ENCODE results near the gene DEF6.

DEF6 gene

DNA sequence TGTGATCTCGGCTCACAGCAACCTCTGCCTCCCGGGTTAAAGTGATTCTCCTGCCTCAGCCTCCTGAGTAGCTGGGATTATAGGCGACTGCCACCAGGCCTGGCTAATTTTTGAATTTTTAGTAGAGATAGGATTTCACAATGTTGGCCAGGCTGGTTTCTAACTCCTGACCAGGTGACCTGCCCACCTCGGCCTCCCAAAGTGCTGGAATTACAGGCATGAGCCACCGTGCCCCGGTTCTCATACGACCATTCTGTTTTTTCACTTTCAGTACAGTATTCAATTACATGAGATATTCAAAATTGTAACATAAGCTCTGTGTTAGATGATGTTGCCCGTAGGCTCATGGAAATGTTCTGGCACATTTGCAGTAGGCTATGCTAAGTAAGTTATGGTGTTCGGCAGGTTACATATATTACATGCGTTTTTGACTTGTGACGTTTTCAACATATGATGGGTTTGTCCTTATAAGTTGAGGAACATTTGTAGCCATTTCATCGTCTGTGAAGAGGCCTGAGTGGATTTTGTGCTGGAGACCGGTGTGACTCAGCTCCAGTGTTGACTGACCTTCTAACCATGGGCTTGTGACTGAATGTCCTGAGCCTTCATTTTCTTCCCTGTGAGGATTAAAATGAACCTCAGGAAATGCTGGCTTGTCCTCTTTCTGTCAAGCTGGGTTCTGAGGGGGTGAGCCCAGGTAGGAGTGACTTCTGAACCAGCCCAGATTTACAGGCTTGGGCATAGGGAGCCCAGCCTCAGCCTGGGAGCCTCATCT, 56.9 kb downstream of the DEF6 start:
- DNase-seq: no peak

DNA sequence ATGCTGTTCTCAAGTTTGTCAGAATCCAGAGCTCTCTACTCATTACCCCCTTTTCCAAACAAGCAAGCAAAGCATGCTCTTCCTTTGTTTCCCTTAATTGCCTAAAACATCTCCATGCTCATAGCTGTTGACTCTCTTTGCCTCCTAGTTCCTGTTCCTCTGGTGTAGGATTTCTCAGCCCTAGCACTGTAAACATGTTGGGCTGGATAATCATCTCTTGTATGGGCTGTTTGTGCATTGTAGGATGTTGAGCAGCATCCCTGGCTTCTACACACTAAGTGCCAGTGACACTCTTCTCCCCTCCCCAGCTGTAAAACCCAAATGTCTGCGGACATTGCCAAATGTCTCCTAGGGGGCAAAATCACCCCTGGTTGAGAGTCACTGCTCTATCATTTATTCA, 58.8 kb downstream of the DEF6 start:
- DNase-seq: no peak

DNA sequence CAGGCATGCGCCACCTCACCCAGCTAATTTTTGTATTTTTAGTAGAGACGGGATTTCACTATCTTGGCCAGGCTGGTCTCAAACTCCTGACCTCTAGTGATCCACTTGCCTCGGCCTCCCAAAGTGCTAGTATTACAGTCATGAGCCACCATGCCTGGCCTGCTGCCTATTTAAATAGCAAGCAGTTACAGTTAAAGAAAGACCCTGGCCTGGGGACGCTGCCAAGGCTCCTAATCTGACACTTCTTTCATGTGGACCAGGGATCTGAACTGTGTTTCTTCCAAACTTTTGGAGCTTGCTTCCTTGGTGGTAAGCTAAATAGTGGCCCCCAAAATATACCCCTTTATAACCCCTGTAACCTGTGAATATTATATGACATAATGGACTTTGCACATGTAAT, 60.1 kb downstream of the DEF6 start:
- DNase-seq: no peak

GRCh38 chr6:35358086-35358485, 60.5 kb downstream of the DEF6 start:
- DNase-seq: no peak

- DNase-seq: no peak
Observed at GRCh38 chr6:35359346-35359743, 61.7 kb downstream of the DEF6 start.

DNA sequence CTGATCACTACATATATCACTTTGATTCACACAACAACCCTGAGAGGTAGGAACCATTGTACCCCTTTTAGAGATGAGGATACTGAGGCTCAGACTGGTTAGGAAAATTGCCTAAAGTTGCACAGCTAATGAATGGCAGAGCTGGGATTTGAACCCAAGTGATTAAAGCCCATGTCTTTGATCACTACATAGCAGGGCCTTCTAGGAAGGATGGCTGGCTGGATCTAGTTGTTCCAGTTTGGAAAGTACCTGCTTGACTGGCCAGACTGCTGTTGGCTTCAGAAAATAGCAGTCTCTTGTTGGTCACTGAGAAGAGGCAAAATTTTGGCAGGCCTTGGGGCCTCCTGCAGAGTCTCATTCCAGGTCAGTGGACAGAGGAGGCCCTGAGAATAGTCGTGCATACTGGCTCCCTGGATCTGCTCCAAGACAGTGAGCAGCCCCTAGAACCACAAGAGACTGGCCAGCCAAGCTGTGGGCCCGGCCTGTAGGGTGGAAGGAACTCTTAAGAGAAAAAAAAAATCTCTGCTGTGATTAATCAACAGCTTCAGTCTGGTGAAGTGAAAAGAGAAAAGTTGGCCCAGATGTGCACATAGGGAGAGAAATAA, 62.2 kb downstream of the DEF6 start:
- DNase-seq: no peak

DNA sequence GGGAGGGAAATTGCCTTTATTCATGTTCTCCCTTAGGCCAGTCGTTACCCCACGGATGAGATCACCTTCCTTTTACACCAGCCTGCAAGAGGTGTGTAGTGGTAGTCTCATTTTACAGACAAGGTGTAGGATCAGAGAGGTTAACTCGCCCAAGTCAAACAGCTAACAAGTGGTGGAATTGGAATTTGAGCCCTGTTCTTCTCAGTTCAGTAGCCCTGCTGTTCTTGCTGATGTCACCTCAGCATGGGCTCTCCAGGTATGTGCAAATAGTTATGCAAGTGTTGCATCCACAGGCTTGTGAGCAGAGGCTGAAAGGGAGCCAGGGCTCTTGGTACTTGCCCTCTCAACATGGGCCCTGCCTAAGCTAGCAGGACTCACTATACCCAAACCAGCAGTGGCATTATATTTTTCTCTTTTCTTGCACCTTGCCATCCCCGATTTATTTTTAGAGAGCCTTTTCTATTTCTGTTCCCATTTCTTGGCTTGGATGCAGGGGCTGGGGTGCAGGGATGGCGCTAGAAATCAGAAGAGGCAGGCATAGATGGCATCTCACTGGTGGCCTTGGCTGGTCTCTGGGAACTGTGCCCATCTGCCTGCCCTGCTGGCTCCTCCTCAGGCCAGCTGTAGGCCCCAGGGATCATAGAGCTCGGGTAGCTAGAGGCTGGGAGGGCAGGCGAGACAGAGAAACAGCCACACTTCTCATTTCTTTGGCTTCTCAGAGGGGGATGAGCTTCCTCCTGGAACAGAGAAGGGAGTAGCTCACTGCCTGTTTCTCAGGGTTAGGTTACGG, 62.9 kb downstream of the DEF6 start:
- DNase-seq: no peak

DNA sequence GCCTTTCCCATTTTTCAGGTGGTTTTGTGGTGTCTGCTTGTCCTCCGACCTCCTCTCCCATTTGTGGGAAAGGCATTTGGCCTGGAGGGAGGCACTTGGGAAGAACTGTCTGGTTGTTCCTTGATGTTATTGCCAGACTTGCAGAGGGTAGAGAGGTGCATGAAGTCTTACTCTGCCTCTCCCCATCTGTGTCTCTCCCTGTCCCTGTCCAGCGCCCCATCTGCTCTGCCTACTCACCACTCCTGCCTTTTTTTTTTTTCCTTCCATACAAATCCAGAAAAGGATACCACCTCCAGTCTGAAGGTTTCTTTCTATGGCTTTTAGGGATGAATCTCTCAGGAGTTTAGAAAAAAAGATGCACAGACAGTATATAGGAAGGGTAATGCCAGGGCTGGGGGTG, 64.6 kb downstream of the DEF6 start:
- no peak for DNase-seq

DNA sequence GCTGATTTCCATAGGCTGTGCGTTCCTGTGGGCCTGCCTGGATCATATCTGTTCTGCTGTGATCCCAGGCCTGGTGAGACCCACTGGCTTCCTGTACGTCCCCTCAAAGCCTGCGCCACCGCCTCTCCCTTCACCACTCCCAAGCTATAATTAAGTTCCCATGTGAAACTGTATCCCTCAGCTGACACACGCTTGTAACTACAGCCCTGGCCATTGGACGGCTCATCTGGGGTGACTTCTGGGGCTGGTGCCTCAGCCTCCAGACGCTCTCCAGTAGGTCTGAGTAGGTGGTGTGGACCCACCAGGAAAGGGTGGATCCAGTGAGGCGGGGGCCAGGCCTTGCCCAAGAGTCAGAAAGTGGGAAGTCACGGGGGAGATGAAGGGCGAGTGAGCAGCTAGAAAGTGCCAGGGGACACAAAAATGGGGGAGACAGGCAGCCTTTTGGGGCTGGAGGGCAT, 65.7 kb downstream of the DEF6 start:
- peak; percentile 88 for DNase-seq

DNA sequence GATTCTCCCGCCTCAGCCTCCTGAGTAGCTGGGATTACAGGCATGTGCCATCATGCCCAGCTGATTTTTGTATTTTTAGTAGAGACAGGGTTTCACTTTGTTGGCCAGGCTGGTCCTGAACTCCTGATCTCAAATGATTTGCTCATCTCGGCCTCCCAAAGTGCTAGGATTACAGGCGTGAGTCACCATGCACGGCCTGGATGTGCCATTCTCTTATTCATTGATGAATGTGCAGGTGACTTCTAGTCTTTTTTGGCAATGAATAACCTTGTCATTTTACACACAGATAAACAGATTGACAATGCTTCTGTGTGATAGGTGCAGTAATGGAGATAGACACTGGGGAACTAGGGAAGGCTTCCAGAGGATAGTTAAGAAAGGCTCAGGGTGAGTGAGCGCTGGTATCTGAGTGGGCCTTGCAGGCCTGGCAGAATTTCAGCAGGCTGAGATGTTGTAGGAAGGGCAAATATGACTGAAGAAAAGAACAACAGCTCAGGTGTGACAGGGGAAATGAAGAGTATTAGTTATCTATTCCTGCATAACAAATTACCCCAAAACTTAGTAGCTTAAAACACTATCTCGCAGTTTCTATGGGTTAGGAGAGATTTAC, 68.1 kb downstream of the DEF6 start:
- no peak for DNase-seq

DNA sequence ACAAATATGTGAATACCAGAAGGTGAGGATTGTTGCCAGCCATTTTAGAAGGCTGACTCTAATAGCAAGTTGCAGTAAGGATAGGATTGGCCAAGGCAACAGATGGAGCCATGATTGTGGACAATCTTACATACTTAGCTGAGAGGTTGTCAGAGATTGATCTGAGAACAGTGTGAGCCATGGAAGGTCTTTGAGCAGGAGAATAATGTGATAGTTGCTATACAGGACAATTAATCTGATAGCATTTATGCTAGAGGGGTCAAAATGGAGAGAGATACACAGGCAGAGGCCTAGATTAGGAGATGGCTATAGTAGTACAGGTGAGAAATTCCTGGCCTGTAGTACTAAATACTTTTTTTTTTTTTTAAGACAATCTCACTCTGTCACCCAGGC, 68.6 kb downstream of the DEF6 start:
- DNase-seq: no peak

- no peak for DNase-seq
Observed at GRCh38 chr6:35367646-35368037, 70.0 kb downstream of the DEF6 start.

DNA sequence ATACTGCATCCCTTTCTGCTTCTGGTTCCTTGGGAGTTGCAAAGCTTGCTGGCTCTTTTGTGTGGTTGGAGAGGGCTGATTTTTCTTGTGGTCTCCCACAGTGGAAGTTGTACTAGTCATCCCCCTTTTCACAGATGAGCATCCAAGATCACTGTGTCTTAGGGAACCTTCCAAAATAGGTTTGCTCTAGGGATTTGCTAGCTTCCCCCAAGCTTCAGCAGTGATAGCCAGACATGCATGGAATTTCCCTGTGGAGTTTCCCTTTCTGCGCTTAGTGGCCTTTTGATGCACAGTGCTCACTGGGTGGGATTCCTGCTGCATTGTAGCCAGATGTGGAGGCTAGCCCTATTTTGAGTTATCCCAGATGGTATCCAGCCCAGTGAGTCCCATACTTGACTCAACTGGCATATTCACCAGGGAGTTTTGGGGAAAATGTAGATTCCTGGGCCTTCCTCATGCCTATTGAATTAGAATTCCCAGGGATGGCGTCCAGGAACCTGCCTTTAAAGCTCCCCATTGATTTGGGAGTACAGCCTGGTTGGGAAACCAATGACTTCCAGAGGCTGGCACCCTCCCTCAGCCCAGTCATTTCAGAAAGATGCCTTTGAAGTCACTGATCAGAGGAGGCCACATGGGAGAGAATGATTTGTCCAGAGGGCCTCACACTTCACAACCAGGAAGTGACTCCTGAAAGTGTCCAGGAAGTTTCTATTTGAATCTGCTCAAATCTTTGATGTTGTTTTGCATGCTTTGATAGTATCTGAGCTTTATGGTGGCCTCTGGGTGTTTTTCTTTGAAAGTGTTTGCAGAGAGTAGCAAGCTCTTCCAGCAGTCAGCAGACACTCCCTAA, 70.6 kb downstream of the DEF6 start:
- no peak for DNase-seq

- no peak for DNase-seq
Observed at GRCh38 chr6:35370124-35370741, 72.6 kb downstream of the DEF6 start.

- no peak for DNase-seq
Observed at GRCh38 chr6:35370785-35371493, 73.3 kb downstream of the DEF6 start.
